ENCODE results near the gene HTR5A. TPM values are rescaled to one million over a fixed set of nuclear protein-coding genes. Genes with fewer than 3 reads are reported as not detected.

Gene HTR5A
- polyA plus RNA-seq, 3 donors from 2014 or later: not detected

DNA sequence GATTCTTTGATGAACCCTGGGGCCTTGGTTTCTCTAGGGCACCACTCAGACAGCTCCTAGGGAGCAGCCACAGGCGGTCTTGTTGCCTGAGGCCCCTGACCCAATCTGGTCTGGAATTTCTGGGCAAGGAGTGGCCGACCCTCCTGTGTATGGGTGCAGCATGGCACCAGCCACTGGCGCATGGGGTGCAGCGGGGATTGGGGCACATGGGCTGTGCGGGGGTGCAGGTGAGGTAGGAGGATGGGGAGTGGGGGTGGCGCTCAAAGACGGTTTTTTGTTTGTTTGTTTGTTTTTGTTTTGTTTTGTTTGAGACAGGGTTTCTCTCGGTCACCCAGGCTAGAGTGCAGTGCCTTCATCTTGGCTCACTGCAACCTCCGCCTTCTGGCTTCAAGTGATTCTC lies 62.3 kb downstream of the HTR5A start:
- no peaks in the 10 kb centered on the region for H3K36me3 Mint-ChIP-seq
- no peaks in the 10 kb centered on the region for H3K9me3 Mint-ChIP-seq
- H3K27ac Mint-ChIP-seq: no peak overlapping the region
- H3K27me3 Mint-ChIP-seq (ENCODE audit: low read depth in 3 of 3): peaks cover 1 to 3% (median 3%) of the 10 kb centered on the region in 3 donors
- no peaks in the 10 kb centered on the region for H3K4me1 Mint-ChIP-seq
- DNase-seq: no peak
- H3K4me3 Mint-ChIP-seq: no peak overlapping the region

DNA sequence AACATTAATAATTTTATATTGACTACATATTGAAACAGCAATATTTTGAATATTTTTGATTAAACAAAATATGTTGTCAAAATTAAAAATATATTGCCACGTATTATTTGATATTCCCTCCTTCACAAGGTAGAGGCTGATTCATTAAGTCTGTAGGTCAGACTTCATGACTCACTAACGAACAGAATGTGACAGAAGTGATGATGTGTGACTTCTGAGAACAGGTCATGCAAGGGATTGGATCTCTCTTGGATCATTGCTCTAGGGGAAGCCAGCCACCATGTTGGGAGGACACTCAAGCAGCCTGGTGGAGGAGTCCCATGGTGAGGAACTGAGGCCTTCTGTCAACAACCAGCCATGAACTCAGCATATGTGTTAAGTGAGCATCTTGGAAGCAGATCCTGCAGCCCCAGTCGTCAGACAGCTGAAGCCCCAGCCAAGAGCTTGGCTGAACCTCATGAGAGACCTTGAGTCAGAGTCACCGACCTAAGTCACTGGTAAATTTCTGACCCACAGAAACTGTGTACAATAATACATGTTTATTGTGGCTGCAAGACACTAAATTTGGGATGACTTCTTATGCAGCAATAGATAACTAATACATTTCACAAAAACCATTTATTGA lies 66.6 kb downstream of the HTR5A start:
- no peaks in the 10 kb centered on the region for H3K36me3 Mint-ChIP-seq
- no peaks in the 10 kb centered on the region for H3K4me1 Mint-ChIP-seq
- no peaks in the 10 kb centered on the region for H3K9me3 Mint-ChIP-seq
- no peak overlapping the region for H3K4me3 Mint-ChIP-seq
- H3K27me3 Mint-ChIP-seq (ENCODE audit: low read depth in 3 of 3): peaks cover 2 to 10% (median 6%) of the 10 kb centered on the region in 3 donors
- H3K27ac Mint-ChIP-seq: no peak overlapping the region
- no peak for DNase-seq

Other genes starting within 250 kb of the HTR5A start
- gene PAXIP1, start 67.2 kb upstream of the HTR5A start, polyA plus RNA-seq: 1 to 10 TPM in 1 of 3 donors, under 1 TPM in 2; 0.12 to 2.4 (median 0.67) TPM
- gene INSIG1, start 227.6 kb downstream of the HTR5A start, polyA plus RNA-seq: 10 to 100 TPM; 63.9 to 90.8 (median 66.6) TPM